ENCODE measurements around the gene RBM38.

The RBM38 gene

GRCh38 chr20:57391439-57392301, 474 bp downstream of the RBM38 start:
- DNase-seq, result no peak

- DNase-seq, result no peak
Measured at GRCh38 chr20:57392512-57393271, 1.5 kb downstream of the RBM38 start.

GRCh38 chr20:57393321-57394120, 2.3 kb downstream of the RBM38 start:
- DNase-seq, result peak; percentile 97

- no peak for DNase-seq
Measured at GRCh38 chr20:57394121-57395082, 3.2 kb downstream of the RBM38 start.

- DNase-seq, result no peak
Measured at GRCh38 chr20:57395111-57395966, 4.1 kb downstream of the RBM38 start.

- no peak for DNase-seq
Measured at GRCh38 chr20:57396212-57396983, 5.2 kb downstream of the RBM38 start.

- DNase-seq, result no peak
Measured at GRCh38 chr20:57396984-57397692, 5.9 kb downstream of the RBM38 start.

- no peak for DNase-seq
Measured at GRCh38 chr20:57397693-57398108, 6.5 kb downstream of the RBM38 start.

- DNase-seq, result peak; percentile 47
Measured at GRCh38 chr20:57398231-57398821, 7.1 kb downstream of the RBM38 start.

GRCh38 chr20:57398901-57399535, 7.8 kb downstream of the RBM38 start:
- DNase-seq, result no peak

GRCh38 chr20:57399587-57400155, 8.5 kb downstream of the RBM38 start:
- DNase-seq, result no peak

- no peak for DNase-seq
Measured at GRCh38 chr20:57400231-57400701, 9.1 kb downstream of the RBM38 start.

GRCh38 chr20:57400821-57401564, 9.8 kb downstream of the RBM38 start:
- DNase-seq, result no peak

GRCh38 chr20:57401565-57401918, 10.3 kb downstream of the RBM38 start:
- no peak for DNase-seq

- DNase-seq, result no peak
Measured at GRCh38 chr20:57402206-57403125, 11.3 kb downstream of the RBM38 start.

GRCh38 chr20:57403216-57403615, 12.0 kb downstream of the RBM38 start:
- DNase-seq, result no peak
